T-helper 22 cell (primary cell): ENCODE results near the gene DTD1.

Experiments
- DNase-seq: peaks from one replicate; pipeline ENCODE4 v3.0.0-alpha.2; 2020; ENCODE audit warnings: low read depth

DTD1 gene

GRCh38 chr20:18662279-18663040, 74.6 kb downstream of the DTD1 start:
- no peak for DNase-seq

- DNase-seq, result no peak
Measured at GRCh38 chr20:18663932-18664331, 76.1 kb downstream of the DTD1 start.

GRCh38 chr20:18665135-18665534, 77.3 kb downstream of the DTD1 start:
- no peak for DNase-seq

GRCh38 chr20:18666803-18667415, 79.1 kb downstream of the DTD1 start:
- DNase-seq, result no peak

- no peak for DNase-seq
Measured at GRCh38 chr20:18669241-18670019, 81.6 kb downstream of the DTD1 start.

- DNase-seq, result no peak
Measured at GRCh38 chr20:18671203-18671710, 83.4 kb downstream of the DTD1 start.

GRCh38 chr20:18672834-18673233, 85.0 kb downstream of the DTD1 start:
- no peak for DNase-seq

- no peak for DNase-seq
Measured at GRCh38 chr20:18676396-18676795, 88.5 kb downstream of the DTD1 start.

- no peak for DNase-seq
Measured at GRCh38 chr20:18677126-18677525, 89.3 kb downstream of the DTD1 start.

- no peak for DNase-seq
Measured at GRCh38 chr20:18678549-18679419, 90.9 kb downstream of the DTD1 start.

- DNase-seq, result no peak
Measured at GRCh38 chr20:18683839-18684238, 96.0 kb downstream of the DTD1 start.

GRCh38 chr20:18684775-18685174, 96.9 kb downstream of the DTD1 start:
- no peak for DNase-seq

GRCh38 chr20:18685406-18685805, 97.6 kb downstream of the DTD1 start:
- no peak for DNase-seq

GRCh38 chr20:18686696-18687095, 98.8 kb downstream of the DTD1 start:
- no peak for DNase-seq

GRCh38 chr20:18688676-18689075, 100.8 kb downstream of the DTD1 start:
- no peak for DNase-seq

GRCh38 chr20:18689557-18689956, 101.7 kb downstream of the DTD1 start:
- DNase-seq, result no peak

- DNase-seq, result no peak
Measured at GRCh38 chr20:18692447-18692846, 104.6 kb downstream of the DTD1 start.

GRCh38 chr20:18694071-18694470, 106.2 kb downstream of the DTD1 start:
- DNase-seq, result no peak

- no peak for DNase-seq
Measured at GRCh38 chr20:18695175-18695574, 107.3 kb downstream of the DTD1 start.

- no peak for DNase-seq
Measured at GRCh38 chr20:18698735-18699380, 111.0 kb downstream of the DTD1 start.

GRCh38 chr20:18701969-18702368, 114.1 kb downstream of the DTD1 start:
- no peak for DNase-seq
